K562 (cell line): Measurements from ENCODE around the gene SLC36A2.

ENCODE experiments used
- BHLHE40 ChIP-seq: IDR thresholded peaks from 2 replicates; pipeline ENCODE4 v1.6.1; 2011; ENCODE audit warnings: low read length, improper control_type of control experiment
- CC2D1A ChIP-seq: fragments of 450-650 bp; IDR thresholded peaks from 2 replicates; pipeline ENCODE4 v1.6.1; 2017; ENCODE audit warnings: mild to moderate bottlenecking
- E4F1 ChIP-seq: fragments of 250-450 bp; sonication (Bioruptor Pico); IDR thresholded peaks from 2 replicates; pipeline ENCODE4 v1.5.0; 2021; ENCODE audit warnings: mild to moderate bottlenecking, borderline replicate concordance
- EHMT2 ChIP-seq: fragments of 450-650 bp; IDR thresholded peaks from 2 replicates; pipeline ENCODE4 v1.6.1; 2018; ENCODE audit warnings: antibody characterized with exemption
- EZH2 ChIP-seq: IDR thresholded peaks from 2 replicates; pipeline ENCODE4 v1.6.1; 2012; ENCODE audit warnings: low read depth, mild to moderate bottlenecking, inconsistent platforms, low read length, borderline replicate concordance
- FOXJ3 ChIP-seq: sonication (generic); formaldehyde crosslinking; IDR thresholded peaks from 2 replicates; pipeline ENCODE4 v1.4.0; 2020; ENCODE audit warnings: mild to moderate bottlenecking, missing genetic modification reagents
- FOXK2 ChIP-seq, 2 experiments: fragments of 450-650 bp; IDR thresholded peaks in 1 of 2; conservative IDR thresholded peaks in 1 of 2; 2 replicates each; pipeline ENCODE4 v1.6.1; 2016; ENCODE audit warnings: low read depth in 2 of 2, mild to moderate bottlenecking in 1 of 2
- GTF3C2 ChIP-seq: IDR thresholded peaks from 3 replicates; pipeline ENCODE4 v1.6.1; 2011; ENCODE audit warnings: borderline replicate concordance, mild to moderate bottlenecking, moderate library complexity; ENCODE audit not compliant: insufficient read length; ENCODE audit errors: extremely low read depth
- PKNOX1 ChIP-seq: fragments of 450-650 bp; IDR thresholded peaks from 2 replicates; pipeline ENCODE4 v1.6.1; 2016
- PRDM10 ChIP-seq: fragments of 450-650 bp; IDR thresholded peaks from 2 replicates; pipeline ENCODE4 v1.6.1; 2018; ENCODE audit not compliant: partially characterized antibody
- SMC3 ChIP-seq: conservative IDR thresholded peaks from 2 replicates; pipeline ENCODE4 v1.6.1; 2011; ENCODE audit warnings: low read depth, low read length, improper control_type of control experiment; ENCODE audit not compliant: insufficient read depth
- SPI1 ChIP-seq: IDR thresholded peaks from 2 replicates; pipeline ENCODE4 v1.6.1; 2011; ENCODE audit warnings: low read depth, low read length, control low read depth, borderline replicate concordance
- ZNF3 ChIP-seq: fragments of 250-450 bp; sonication (Bioruptor Pico); IDR thresholded peaks from 2 replicates; pipeline ENCODE4 v1.5.0; 2021; ENCODE audit warnings: mild to moderate bottlenecking, moderate library complexity

- no peak for TF ChIP-seq PRDM10
- TF ChIP-seq BHLHE40 = no peak
- TF ChIP-seq GTF3C2 = no peak
- TF ChIP-seq PKNOX1 = no peak
- TF ChIP-seq ZNF3 (CRISPR knock-in tag) = no peak
- no peak for TF ChIP-seq SMC3
- TF ChIP-seq SPI1 = no peak
- no peak for TF ChIP-seq EHMT2
- no peak for TF ChIP-seq FOXJ3 (CRISPR knock-in tag)
- TF ChIP-seq CC2D1A = no peak
- TF ChIP-seq FOXK2 (conservative IDR thresholded peaks at IDR 0.05 in 1 of 2, IDR thresholded peaks at IDR 0.05 in 1 of 2; ENCODE audit: low read depth in 2 of 2) = no peak
- no peak for TF ChIP-seq E4F1
- no peak for TF ChIP-seq EZH2
These were observed 21.1 kb downstream of the SLC36A2 start for GRCh38 chr5:151326266-151326665.
